ENCODE results near the gene CALHM1.
"Not testable (repeated sequence)": the region's sequence is repeated elsewhere in the genome, so short reads cannot be mapped to it uniquely, and the experiment has no call there.

CALHM1 gene

GRCh38 chr10:103429647-103430046 is 29.1 kb downstream of the CALHM1 start:
- no peak for DNase-seq (ENCODE audit: low read depth)

- no peak for DNase-seq (ENCODE audit: low read depth)
Measured at GRCh38 chr10:103428989-103429643, 29.6 kb downstream of the CALHM1 start.

GRCh38 chr10:103427866-103428265 is 30.8 kb downstream of the CALHM1 start:
- DNase-seq (ENCODE audit: low read depth), result no peak

GRCh38 chr10:103423748-103424147 is 35.0 kb downstream of the CALHM1 start:
- DNase-seq (ENCODE audit: low read depth), result no peak

- no peak for DNase-seq (ENCODE audit: low read depth)
Measured at GRCh38 chr10:103419101-103419500, 39.6 kb downstream of the CALHM1 start.

- no peak for DNase-seq (ENCODE audit: low read depth)
Measured at GRCh38 chr10:103417601-103418000, 41.1 kb downstream of the CALHM1 start.

GRCh38 chr10:103417148-103417469 is 41.6 kb downstream of the CALHM1 start:
- not testable (repeated sequence) for DNase-seq (ENCODE audit: low read depth)

- peak; percentile 41 for DNase-seq (ENCODE audit: low read depth)
Measured at GRCh38 chr10:103416436-103417147, 42.1 kb downstream of the CALHM1 start.

- no peak for DNase-seq (ENCODE audit: low read depth)
Measured at GRCh38 chr10:103415581-103415980, 43.1 kb downstream of the CALHM1 start.

- no peak for DNase-seq (ENCODE audit: low read depth)
Measured at GRCh38 chr10:103413564-103413963, 45.1 kb downstream of the CALHM1 start.
